ENCODE data around the gene RAD51.

- TF ChIP-seq POLR2A (IDR thresholded peaks at IDR 0.05; ENCODE audit: low read depth, low read length) = no peak
- TF ChIP-seq POLR2AphosphoS5 (IDR thresholded peaks at IDR 0.05; ENCODE audit: low read depth, low read length) = no peak
- no peak for TF ChIP-seq TAF1 (IDR thresholded peaks at IDR 0.05; ENCODE audit: low read depth, low read length)
These were observed 44.5 kb upstream of the RAD51 start for GRCh38 chr15:40650479-40650878.

All from GM12891 (cell line).